GM12878 (cell line): ENCODE results near the gene FAM107A. TPM values are rescaled to one million over a fixed set of nuclear protein-coding genes. Genes with fewer than 3 reads are reported as not detected.

Source experiments
- ATAC-seq: fragments of 200-7000 bp; cut with Tn5 transposase; 3 replicates; pipeline ENCODE4 v1.9.1; 2020; ENCODE audit warnings: mild to moderate bottlenecking, moderate library complexity
- BruUV-seq: library from RNA; stranded (reverse); fragments of 400-500 nt; replicated peaks from 2 replicates; lab custom pipeline; 2021; lab: Mats Ljungman, UMichigan
- CTCF ChIA-PET: fragments of 300-600 bp; sonication (Branson Sonifier 250); formaldehyde crosslinking; extraction: SDS; loops from one replicate; lab custom pipeline; 2021; ENCODE audit warnings: inconsistent platforms; lab: Yijun Ruan, JAX
- POLR2A ChIA-PET: fragments of 350-600 bp; formaldehyde crosslinking; extraction: SDS; loops from one replicate; lab custom pipeline; 2021; ENCODE audit warnings: inconsistent platforms; lab: Charles Lee
- RAD21 ChIA-PET: fragments of 300-600 bp; sonication (Branson Sonifier 250); formaldehyde crosslinking; loops from one replicate; lab custom pipeline; 2023; ENCODE audit warnings: antibody characterized with exemption; ENCODE audit not compliant: unreplicated experiment; lab: Charles Lee
- SMC1A ChIA-PET: fragments of 300-600 bp; sonication (Branson Sonifier 250); formaldehyde crosslinking; loops from one replicate; lab custom pipeline; 2023; ENCODE audit not compliant: unreplicated experiment, uncharacterized antibody; lab: Charles Lee
- DNase-seq: peaks from one replicate; pipeline ENCODE4 v3.0.0-alpha.2; 2011; ENCODE audit warnings: low read depth, low spot score
- FAIRE-seq: peaks from 3 replicates; lab custom pipeline; 2011; peaks lifted over from hg19 to GRCh38; lab: Jason Lieb, UNC
- H2AFZ ChIP-seq: 2 replicates; pipeline ENCODE4 v1.6.0; 2011; ENCODE audit warnings: low read depth, low read length, control low read depth; ENCODE audit not compliant: control insufficient read depth
- H3K27ac ChIP-seq: 2 replicates; pipeline ENCODE4 v1.5.1; 2011; ENCODE audit warnings: control low read depth; ENCODE audit not compliant: control insufficient read depth, insufficient read depth
- H3K27me3 ChIP-seq, 2 experiments: replicated peaks in 1 of 2; 2 replicates each; pipeline versions ENCODE4 v1.6.0 to v1.6.1; 2011; ENCODE audit warnings: low read length in 1 of 2; ENCODE audit not compliant: control insufficient read depth in 2 of 2, insufficient read depth in 2 of 2
- H3K36me3 ChIP-seq, 2 experiments: 2 replicates each; pipeline ENCODE4 v1.5.1; 2011; ENCODE audit warnings: low read length in 1 of 2; ENCODE audit not compliant: control insufficient read depth in 2 of 2, insufficient read depth in 2 of 2
- H3K4me1 ChIP-seq: 2 replicates; pipeline ENCODE4 v1.6.1; 2011; ENCODE audit warnings: mild to moderate bottlenecking, low read length, moderate library complexity, mixed read lengths; ENCODE audit not compliant: control insufficient read depth, insufficient read depth
- H3K4me2 ChIP-seq: 2 replicates; pipeline ENCODE4 v1.6.0; 2011; ENCODE audit warnings: control low read depth; ENCODE audit not compliant: control insufficient read depth, insufficient read depth
- H3K4me3 ChIP-seq: fragments of 200-600 bp; sonication (generic); 2 replicates; pipeline ENCODE4 v1.5.1; 2016
- H3K79me2 ChIP-seq: 2 replicates; pipeline ENCODE4 v1.6.0; 2011; ENCODE audit warnings: low read length; ENCODE audit not compliant: control insufficient read depth, insufficient read depth
- H3K9ac ChIP-seq: 2 replicates; pipeline ENCODE4 v1.8.0; 2011; ENCODE audit warnings: low read length, control low read depth, mixed read lengths; ENCODE audit not compliant: control insufficient read depth, insufficient read depth
- H3K9me3 ChIP-seq: replicated peaks from 3 replicates; pipeline ENCODE4 v1.5.1; 2011; ENCODE audit warnings: mild to moderate bottlenecking, low read length; ENCODE audit not compliant: control insufficient read depth, insufficient read depth
- H4K20me1 ChIP-seq: 2 replicates; pipeline ENCODE4 v1.6.0; 2011; ENCODE audit not compliant: control insufficient read depth, insufficient read depth
- ETV6 ChIP-seq, 2 experiments: fragments of 450-650 bp in 1 of 2; IDR thresholded peaks in 1 of 2; conservative IDR thresholded peaks in 1 of 2; 2 replicates each; pipeline ENCODE4 v1.6.1; 2014; ENCODE audit warnings: antibody characterized with exemption in 1 of 2, borderline replicate concordance in 1 of 2, low read depth in 1 of 2, mild to moderate bottlenecking in 1 of 2, moderate library complexity in 1 of 2
- MTA2 ChIP-seq: fragments of 450-650 bp; IDR thresholded peaks from 2 replicates; pipeline ENCODE4 v1.6.1; 2016; ENCODE audit warnings: low read depth, mild to moderate bottlenecking, moderate library complexity
- NFIC ChIP-seq: IDR thresholded peaks from 2 replicates; pipeline ENCODE4 v1.6.1; 2012; ENCODE audit warnings: low read depth, mild to moderate bottlenecking, inconsistent platforms, low read length, moderate library complexity
- NR2C1 ChIP-seq: fragments of 450-650 bp; IDR thresholded peaks from 2 replicates; pipeline ENCODE4 v1.6.1; 2017; ENCODE audit warnings: antibody characterized with exemption, mild to moderate bottlenecking, moderate library complexity
- STAT3 ChIP-seq: IDR thresholded peaks from 2 replicates; pipeline ENCODE4 v1.6.1; 2011; ENCODE audit warnings: low read depth, low read length, improper control_type of control experiment
- TCF3 ChIP-seq: IDR thresholded peaks from 2 replicates; pipeline ENCODE4 v1.6.1; 2012; ENCODE audit warnings: low read depth, mild to moderate bottlenecking, low read length, borderline replicate concordance; ENCODE audit not compliant: insufficient read depth
- ZNF622 ChIP-seq: fragments of 450-650 bp; IDR thresholded peaks from 2 replicates; pipeline ENCODE4 v1.6.1; 2017; ENCODE audit warnings: mild to moderate bottlenecking, inconsistent platforms
- WGBS: methylation state at CpG from one replicate; pipeline ENCODE4 v1.1.6; 2016; ENCODE audit warnings: low lambda C conversion rate; ENCODE audit not compliant: insufficient replicate concordance, insufficient coverage; ENCODE audit errors: missing lambda C conversion rate; 5-methylcytosine and 5-hydroxymethylcytosine counted together
- in situ Hi-C: fragments of 300-500 bp; cut with MboI; formaldehyde crosslinking; loops from 9 replicates; pipeline ENCODE4 v1.14.3; 2018; ENCODE audit warnings: mixed read lengths
- intact Hi-C: fragments of 100-400 bp; cut with micrococcal nuclease; formaldehyde crosslinking; loops from one replicate; pipeline ENCODE4 v1.14.2; 2022; ENCODE audit not compliant: unreplicated experiment
- polyA plus RNA-seq, 11 experiments: library from polyadenylated mRNA; depleted of rRNA in 4 of 11; unstranded in 6 of 11; stranded (reverse) in 5 of 11; fragments of >200 nt; fragmentation: Nextera tagmentation in 4 of 11; fragmentation: Illumina TruSeq in 1 of 11; extraction: Ambion mirVana in 4 of 11; extraction: Trizol in 1 of 11; gene quantifications; 1 replicate in 1 of 11; 2 replicates in 10 of 11; pipeline versions ENCODE4 v1.2.1 to v1.2.3, GENCODE V29; 2011 to 2016; ENCODE audit warnings: inconsistent platforms in 2 of 11, missing spikeins in 2 of 11, low read depth in 1 of 11
- total RNA-seq, 4 experiments: library from RNA; depleted of rRNA in 3 of 4; stranded (reverse); fragments of >200 nt in 3 of 4; fragmentation: Illumina TruSeq in 1 of 4; extraction: Trizol in 1 of 4; gene quantifications; 2 replicates each; pipeline versions ENCODE4 v1.2.1 to v1.2.3, GENCODE V29; 2013 to 2021
- TF ChIP-seq, protein P1 (sequence below): fragments of 450-650 bp; IDR thresholded peaks from 2 replicates; pipeline ENCODE4 v1.6.1; 2017; ENCODE audit warnings: antibody characterized with exemption, mild to moderate bottlenecking, moderate library complexity
- TF ChIP-seq, protein P2 (sequence below): IDR thresholded peaks from 2 replicates; pipeline ENCODE4 v1.6.1; 2012; ENCODE audit warnings: mild to moderate bottlenecking, low read depth, low read length
- TF ChIP-seq, protein P3 (sequence below): fragments of 450-650 bp; formaldehyde crosslinking; IDR thresholded peaks from 2 replicates; pipeline ENCODE4 v1.5.0; 2022; ENCODE audit warnings: mild to moderate bottlenecking, missing genetic modification characterization
- TF ChIP-seq, protein P4 (sequence below): IDR thresholded peaks from 2 replicates; pipeline ENCODE4 v1.6.1; 2012; ENCODE audit warnings: low read depth, low read length, improper control_type of control experiment

Gene FAM107A
- total and polyA plus RNA-seq, 10 of the 15 experiments (the other 5 are each of a cell fraction or from before 2014, with no cell fraction given) = not detected

DNA sequence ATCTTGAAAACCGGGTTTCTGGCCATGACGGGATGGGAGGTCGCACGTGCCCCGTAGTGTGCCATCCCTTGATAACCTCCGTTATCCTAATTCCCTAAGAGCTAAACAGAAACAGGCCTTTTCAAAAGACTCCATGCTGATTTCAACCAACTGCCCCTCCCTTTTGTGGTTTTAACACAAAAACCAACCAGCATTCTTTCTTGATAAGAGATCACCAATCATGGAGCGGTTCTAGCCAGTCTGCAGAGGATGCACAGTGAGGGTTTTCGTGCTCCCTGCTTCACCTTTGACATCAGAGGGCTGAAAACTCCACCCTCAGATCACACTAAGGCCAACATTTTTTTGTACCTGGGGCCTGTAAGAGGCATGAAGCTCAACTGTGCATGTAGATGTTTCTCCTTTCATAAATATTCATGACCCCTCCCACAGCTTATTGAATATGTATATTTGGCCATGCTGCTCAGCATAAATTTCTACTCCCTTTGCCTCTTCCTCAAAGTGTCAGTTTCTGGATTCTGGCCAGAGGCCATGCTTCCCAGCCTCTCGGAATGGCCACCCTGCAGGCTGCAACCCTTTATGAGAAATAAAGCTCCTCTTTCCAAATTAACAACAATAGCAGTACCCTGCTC is 48.1 kb upstream of the FAM107A start:
- no peak for FAIRE-seq
- no peak for TF ChIP-seq ZNF622
- TF ChIP-seq, protein P1, sequence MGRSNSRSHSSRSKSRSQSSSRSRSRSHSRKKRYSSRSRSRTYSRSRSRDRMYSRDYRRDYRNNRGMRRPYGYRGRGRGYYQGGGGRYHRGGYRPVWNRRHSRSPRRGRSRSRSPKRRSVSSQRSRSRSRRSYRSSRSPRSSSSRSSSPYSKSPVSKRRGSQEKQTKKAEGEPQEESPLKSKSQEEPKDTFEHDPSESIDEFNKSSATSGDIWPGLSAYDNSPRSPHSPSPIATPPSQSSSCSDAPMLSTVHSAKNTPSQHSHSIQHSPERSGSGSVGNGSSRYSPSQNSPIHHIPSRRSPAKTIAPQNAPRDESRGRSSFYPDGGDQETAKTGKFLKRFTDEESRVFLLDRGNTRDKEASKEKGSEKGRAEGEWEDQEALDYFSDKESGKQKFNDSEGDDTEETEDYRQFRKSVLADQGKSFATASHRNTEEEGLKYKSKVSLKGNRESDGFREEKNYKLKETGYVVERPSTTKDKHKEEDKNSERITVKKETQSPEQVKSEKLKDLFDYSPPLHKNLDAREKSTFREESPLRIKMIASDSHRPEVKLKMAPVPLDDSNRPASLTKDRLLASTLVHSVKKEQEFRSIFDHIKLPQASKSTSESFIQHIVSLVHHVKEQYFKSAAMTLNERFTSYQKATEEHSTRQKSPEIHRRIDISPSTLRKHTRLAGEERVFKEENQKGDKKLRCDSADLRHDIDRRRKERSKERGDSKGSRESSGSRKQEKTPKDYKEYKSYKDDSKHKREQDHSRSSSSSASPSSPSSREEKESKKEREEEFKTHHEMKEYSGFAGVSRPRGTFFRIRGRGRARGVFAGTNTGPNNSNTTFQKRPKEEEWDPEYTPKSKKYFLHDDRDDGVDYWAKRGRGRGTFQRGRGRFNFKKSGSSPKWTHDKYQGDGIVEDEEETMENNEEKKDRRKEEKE = no peak
- TF ChIP-seq, protein P2, sequence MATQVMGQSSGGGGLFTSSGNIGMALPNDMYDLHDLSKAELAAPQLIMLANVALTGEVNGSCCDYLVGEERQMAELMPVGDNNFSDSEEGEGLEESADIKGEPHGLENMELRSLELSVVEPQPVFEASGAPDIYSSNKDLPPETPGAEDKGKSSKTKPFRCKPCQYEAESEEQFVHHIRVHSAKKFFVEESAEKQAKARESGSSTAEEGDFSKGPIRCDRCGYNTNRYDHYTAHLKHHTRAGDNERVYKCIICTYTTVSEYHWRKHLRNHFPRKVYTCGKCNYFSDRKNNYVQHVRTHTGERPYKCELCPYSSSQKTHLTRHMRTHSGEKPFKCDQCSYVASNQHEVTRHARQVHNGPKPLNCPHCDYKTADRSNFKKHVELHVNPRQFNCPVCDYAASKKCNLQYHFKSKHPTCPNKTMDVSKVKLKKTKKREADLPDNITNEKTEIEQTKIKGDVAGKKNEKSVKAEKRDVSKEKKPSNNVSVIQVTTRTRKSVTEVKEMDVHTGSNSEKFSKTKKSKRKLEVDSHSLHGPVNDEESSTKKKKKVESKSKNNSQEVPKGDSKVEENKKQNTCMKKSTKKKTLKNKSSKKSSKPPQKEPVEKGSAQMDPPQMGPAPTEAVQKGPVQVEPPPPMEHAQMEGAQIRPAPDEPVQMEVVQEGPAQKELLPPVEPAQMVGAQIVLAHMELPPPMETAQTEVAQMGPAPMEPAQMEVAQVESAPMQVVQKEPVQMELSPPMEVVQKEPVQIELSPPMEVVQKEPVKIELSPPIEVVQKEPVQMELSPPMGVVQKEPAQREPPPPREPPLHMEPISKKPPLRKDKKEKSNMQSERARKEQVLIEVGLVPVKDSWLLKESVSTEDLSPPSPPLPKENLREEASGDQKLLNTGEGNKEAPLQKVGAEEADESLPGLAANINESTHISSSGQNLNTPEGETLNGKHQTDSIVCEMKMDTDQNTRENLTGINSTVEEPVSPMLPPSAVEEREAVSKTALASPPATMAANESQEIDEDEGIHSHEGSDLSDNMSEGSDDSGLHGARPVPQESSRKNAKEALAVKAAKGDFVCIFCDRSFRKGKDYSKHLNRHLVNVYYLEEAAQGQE = no peak
- TF ChIP-seq STAT3 = no peak
- no peak for TF ChIP-seq MTA2
- TF ChIP-seq TCF3 = no peak
- no peak for TF ChIP-seq NFIC
- no peak for TF ChIP-seq NR2C1
- TF ChIP-seq, protein P3, sequence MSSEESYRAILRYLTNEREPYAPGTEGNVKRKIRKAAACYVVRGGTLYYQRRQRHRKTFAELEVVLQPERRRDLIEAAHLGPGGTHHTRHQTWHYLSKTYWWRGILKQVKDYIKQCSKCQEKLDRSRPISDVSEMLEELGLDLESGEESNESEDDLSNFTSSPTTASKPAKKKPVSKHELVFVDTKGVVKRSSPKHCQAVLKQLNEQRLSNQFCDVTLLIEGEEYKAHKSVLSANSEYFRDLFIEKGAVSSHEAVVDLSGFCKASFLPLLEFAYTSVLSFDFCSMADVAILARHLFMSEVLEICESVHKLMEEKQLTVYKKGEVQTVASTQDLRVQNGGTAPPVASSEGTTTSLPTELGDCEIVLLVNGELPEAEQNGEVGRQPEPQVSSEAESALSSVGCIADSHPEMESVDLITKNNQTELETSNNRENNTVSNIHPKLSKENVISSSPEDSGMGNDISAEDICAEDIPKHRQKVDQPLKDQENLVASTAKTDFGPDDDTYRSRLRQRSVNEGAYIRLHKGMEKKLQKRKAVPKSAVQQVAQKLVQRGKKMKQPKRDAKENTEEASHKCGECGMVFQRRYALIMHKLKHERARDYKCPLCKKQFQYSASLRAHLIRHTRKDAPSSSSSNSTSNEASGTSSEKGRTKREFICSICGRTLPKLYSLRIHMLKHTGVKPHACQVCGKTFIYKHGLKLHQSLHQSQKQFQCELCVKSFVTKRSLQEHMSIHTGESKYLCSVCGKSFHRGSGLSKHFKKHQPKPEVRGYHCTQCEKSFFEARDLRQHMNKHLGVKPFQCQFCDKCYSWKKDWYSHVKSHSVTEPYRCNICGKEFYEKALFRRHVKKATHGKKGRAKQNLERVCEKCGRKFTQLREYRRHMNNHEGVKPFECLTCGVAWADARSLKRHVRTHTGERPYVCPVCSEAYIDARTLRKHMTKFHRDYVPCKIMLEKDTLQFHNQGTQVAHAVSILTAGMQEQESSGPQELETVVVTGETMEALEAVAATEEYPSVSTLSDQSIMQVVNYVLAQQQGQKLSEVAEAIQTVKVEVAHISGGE (CRISPR knock-in tag) = no peak
- no peak for TF ChIP-seq ETV6 (conservative IDR thresholded peaks at IDR 0.05 in 1 of 2, IDR thresholded peaks at IDR 0.05 in 1 of 2; ENCODE audit: borderline replicate concordance in 1 of 2, low read depth in 1 of 2)
- TF ChIP-seq, protein P4, sequence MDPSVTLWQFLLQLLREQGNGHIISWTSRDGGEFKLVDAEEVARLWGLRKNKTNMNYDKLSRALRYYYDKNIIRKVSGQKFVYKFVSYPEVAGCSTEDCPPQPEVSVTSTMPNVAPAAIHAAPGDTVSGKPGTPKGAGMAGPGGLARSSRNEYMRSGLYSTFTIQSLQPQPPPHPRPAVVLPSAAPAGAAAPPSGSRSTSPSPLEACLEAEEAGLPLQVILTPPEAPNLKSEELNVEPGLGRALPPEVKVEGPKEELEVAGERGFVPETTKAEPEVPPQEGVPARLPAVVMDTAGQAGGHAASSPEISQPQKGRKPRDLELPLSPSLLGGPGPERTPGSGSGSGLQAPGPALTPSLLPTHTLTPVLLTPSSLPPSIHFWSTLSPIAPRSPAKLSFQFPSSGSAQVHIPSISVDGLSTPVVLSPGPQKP = no peak

More for the DNA sequence above, 48.1 kb upstream of the FAM107A start:
- no TSS peak for BruUV-seq
- RAD21 ChIA-PET = interaction anchor here (8.6 kb wide), 1 partner anchor 57 kb away, joined by 100 read pairs; no protein-coding TSS in a partner anchor
- no peaks in the 10 kb centered on the region for H3K4me1 ChIP-seq
- intact Hi-C loops = no loop called here
- POLR2A ChIA-PET = interaction anchor here (1.6 kb wide), 1 partner anchor 9 kb away, joined by 3 read pairs; no protein-coding TSS in a partner anchor
- SMC1A ChIA-PET = interaction anchor here (2.3 kb wide), 1 partner anchor 56 kb away, joined by 7 read pairs; no protein-coding TSS in a partner anchor
- H3K9ac ChIP-seq = no peak overlapping the region
- H4K20me1 ChIP-seq = no peaks in the 10 kb centered on the region; the same call in 1 of the 2 replicates
- H3K9me3 ChIP-seq = no peaks in the 10 kb centered on the region
- H3K27me3 ChIP-seq = peaks cover 1 to 3% of the 10 kb centered on the region in 2 experiments; a peak in 2 of 4 replicates
- CTCF ChIA-PET = interaction anchor here (0.7 to 9.6 kb wide), 4 partner anchors 10 to 319 kb away, joined by 3 to 243 read pairs (median 4); partner anchors contain the start of genes HTD2 and RPP14
- no peak overlapping the region for H3K27ac ChIP-seq
- ATAC-seq (no peak), DNase-seq (no peak)
- in situ Hi-C loops = loop anchor here (5.0 to 10.0 kb wide), 3 partner anchors 53 to 441 kb away; partner anchors contain the start of genes HTD2 and RPP14
- no peak overlapping the region for H3K4me3 ChIP-seq
- H3K36me3 ChIP-seq = no peaks in the 10 kb centered on the region
- no peak overlapping the region for H3K4me2 ChIP-seq
- H3K79me2 ChIP-seq = no peaks in the 10 kb centered on the region
- 16% methylated on average over 9 of the region's 9 CpGs for WGBS
- no peak overlapping the region for H2AFZ ChIP-seq
